Testis (tissue), 3 donors: ENCODE results near the gene GTSE1. TPM values are rescaled to one million over a fixed set of nuclear protein-coding genes. Genes with fewer than 3 reads are reported as not detected.

Experiments used
- DNase-seq: peaks from one replicate; pipeline ENCODE4 v3.0.0-alpha.2; 2019
- H3K27ac ChIP-seq, 2 donors: fragments of 200-600 bp; sonication (generic); one replicate each; pipeline ENCODE4 v1.5.1; 2019
- H3K27me3 ChIP-seq: fragments of 200-600 bp; sonication (generic); one replicate; pipeline ENCODE4 v1.5.1; 2019
- H3K36me3 ChIP-seq: fragments of 200-600 bp; sonication (generic); one replicate; pipeline ENCODE4 v1.5.1; 2017; ENCODE audit warnings: low read depth; ENCODE audit errors: missing control alignments
- H3K4me1 ChIP-seq: fragments of 200-600 bp; sonication (generic); one replicate; pipeline ENCODE4 v1.5.1; 2019
- H3K4me3 ChIP-seq, 2 donors: fragments of 200-600 bp; sonication (generic); one replicate each; pipeline ENCODE4 v1.5.1; 2017 to 2019
- H3K9me3 ChIP-seq: fragments of 200-600 bp; sonication (generic); one replicate; pipeline ENCODE4 v1.5.1; 2017
- POLR2A ChIP-seq: fragments of 450-650 bp; IDR thresholded peaks from one replicate; pipeline ENCODE4 v1.6.1; 2017; ENCODE audit warnings: antibody characterized with exemption, mild to moderate bottlenecking, moderate library complexity
- WGBS, 2 donors: methylation state at CpG; one replicate each; pipeline ENCODE4 v1.1.5; 2018; 5-methylcytosine and 5-hydroxymethylcytosine counted together
- intact Hi-C: fragments of 100-400 bp; cut with DNase I; formaldehyde crosslinking; loops from one replicate; pipeline ENCODE4 v1.15.1; 2023; ENCODE audit warnings: low total_unique reads
- polyA plus RNA-seq: library from polyadenylated mRNA; stranded (reverse); fragments of 350-450 nt; fragmentation: Illumina TruSeq; extraction: RNeasy Lipid Tissue Mini Kit (QIAGEN cat#74804); gene quantifications from one replicate; pipeline ENCODE4 v1.2.3, GENCODE V29; 2014; ENCODE audit warnings: low read depth, low replicate concordance; ENCODE audit not compliant: insufficient read depth
- total RNA-seq, 2 donors: library from RNA; depleted of rRNA; stranded (reverse); fragments of >200 nt; gene quantifications; one replicate each; pipeline ENCODE4 v1.2.3, GENCODE V29; 2016
- TF ChIP-seq, protein P1 (sequence below), 3 experiments: fragments of 450-650 bp in 2 of 3; fragments of 200-600 bp in 1 of 3; sonication (generic) in 1 of 3; IDR thresholded peaks; one replicate each; pipeline ENCODE4 v1.5.1; 2016 to 2019; ENCODE audit warnings: antibody characterized with exemption in 3 of 3, mild to moderate bottlenecking in 2 of 3, moderate library complexity in 1 of 3

The GTSE1 gene
- total and polyA plus RNA-seq, 3 donors from 2014 or later: 9.0 to 22.9 (median 10.0) TPM

- DNase-seq: no peak
- Histone ChIP-seq H3K27ac (no peak overlapping the region), H3K4me1 (peaks cover 4% of the 10 kb centered on the region), H3K9me3 (no peaks in the 10 kb centered on the region), H3K36me3 (no peaks in the 10 kb centered on the region), H3K4me3 (no peak overlapping the region), H3K27me3 (no peaks in the 10 kb centered on the region)
- WGBS, 2 donors: 96 to 99% methylated on average over 15 to 19 of the region's 19 CpGs
- intact Hi-C loops: no loop called here
- TF ChIP-seq, protein P1, sequence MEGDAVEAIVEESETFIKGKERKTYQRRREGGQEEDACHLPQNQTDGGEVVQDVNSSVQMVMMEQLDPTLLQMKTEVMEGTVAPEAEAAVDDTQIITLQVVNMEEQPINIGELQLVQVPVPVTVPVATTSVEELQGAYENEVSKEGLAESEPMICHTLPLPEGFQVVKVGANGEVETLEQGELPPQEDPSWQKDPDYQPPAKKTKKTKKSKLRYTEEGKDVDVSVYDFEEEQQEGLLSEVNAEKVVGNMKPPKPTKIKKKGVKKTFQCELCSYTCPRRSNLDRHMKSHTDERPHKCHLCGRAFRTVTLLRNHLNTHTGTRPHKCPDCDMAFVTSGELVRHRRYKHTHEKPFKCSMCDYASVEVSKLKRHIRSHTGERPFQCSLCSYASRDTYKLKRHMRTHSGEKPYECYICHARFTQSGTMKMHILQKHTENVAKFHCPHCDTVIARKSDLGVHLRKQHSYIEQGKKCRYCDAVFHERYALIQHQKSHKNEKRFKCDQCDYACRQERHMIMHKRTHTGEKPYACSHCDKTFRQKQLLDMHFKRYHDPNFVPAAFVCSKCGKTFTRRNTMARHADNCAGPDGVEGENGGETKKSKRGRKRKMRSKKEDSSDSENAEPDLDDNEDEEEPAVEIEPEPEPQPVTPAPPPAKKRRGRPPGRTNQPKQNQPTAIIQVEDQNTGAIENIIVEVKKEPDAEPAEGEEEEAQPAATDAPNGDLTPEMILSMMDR (IDR thresholded peaks at IDR 0.05): no peak
- no peak for TF ChIP-seq POLR2A
These were observed 26.5 kb downstream of the GTSE1 start for GRCh38 chr22:46323162-46323561.

- 92 to 96% methylated on average over 21 to 23 of the region's 23 CpGs for WGBS, 2 donors
These were observed 29.5 kb downstream of the GTSE1 start for GRCh38 chr22:46326066-46326680.

GRCh38 chr22:46327691-46328465 is 31.2 kb downstream of the GTSE1 start:
- H3K9me3 ChIP-seq: no peaks in the 10 kb centered on the region
- H3K36me3 ChIP-seq: no peaks in the 10 kb centered on the region
- no peak overlapping the region for H3K4me3 ChIP-seq
- H3K27ac ChIP-seq: no peak overlapping the region
- no peak for DNase-seq
- no peak for TF ChIP-seq POLR2A
- intact Hi-C loops: no loop called here
- no peaks in the 10 kb centered on the region for H3K27me3 ChIP-seq
- 93 to 95% methylated on average over 10 to 13 of the region's 13 CpGs for WGBS, 2 donors
- H3K4me1 ChIP-seq: no peaks in the 10 kb centered on the region

More at GRCh38 chr22:46326066-46326680, 29.5 kb downstream of the GTSE1 start:
- Histone ChIP-seq H3K4me1 (no peaks in the 10 kb centered on the region), H3K36me3 (no peaks in the 10 kb centered on the region), H3K27me3 (no peaks in the 10 kb centered on the region), H3K9me3 (no peaks in the 10 kb centered on the region), H3K4me3 (no peak overlapping the region), H3K27ac (no peak overlapping the region)
- no peak for TF ChIP-seq POLR2A
- TF ChIP-seq, protein P1 (IDR thresholded peaks at IDR 0.05): no peak
- DNase-seq: no peak
- intact Hi-C loops: no loop called here

DNA sequence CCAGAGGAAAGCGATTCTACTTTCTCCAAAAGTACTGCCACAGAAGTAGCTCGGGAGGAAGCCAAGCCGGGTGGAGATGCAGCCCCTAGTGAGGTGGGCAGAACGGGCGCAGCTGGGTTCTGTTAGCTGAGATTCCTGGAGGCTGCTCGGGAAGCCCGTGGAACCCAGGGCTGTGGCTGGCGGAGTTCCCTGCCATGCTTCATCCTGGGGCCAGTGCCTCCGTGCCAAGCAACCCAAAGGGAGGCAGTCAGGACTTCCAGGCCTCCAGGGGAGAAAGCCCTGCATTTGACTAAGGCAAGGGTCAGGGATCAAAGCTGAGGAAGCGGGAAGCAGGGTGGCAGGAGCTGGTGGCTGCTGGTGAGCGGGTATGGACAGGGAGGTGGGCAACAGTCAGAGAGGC is 32.1 kb downstream of the GTSE1 start:
- Histone ChIP-seq H3K9me3 (no peaks in the 10 kb centered on the region), H3K36me3 (no peaks in the 10 kb centered on the region), H3K4me1 (no peaks in the 10 kb centered on the region), H3K4me3 (no peak overlapping the region), H3K27me3 (no peaks in the 10 kb centered on the region), H3K27ac (no peak overlapping the region)
- intact Hi-C loops: no loop called here
- TF ChIP-seq, protein P1 (IDR thresholded peaks at IDR 0.05): no peak
- no peak for TF ChIP-seq POLR2A
- WGBS, 2 donors: 92 to 95% methylated on average over 11 of the region's 11 CpGs
- DNase-seq: no peak

DNA sequence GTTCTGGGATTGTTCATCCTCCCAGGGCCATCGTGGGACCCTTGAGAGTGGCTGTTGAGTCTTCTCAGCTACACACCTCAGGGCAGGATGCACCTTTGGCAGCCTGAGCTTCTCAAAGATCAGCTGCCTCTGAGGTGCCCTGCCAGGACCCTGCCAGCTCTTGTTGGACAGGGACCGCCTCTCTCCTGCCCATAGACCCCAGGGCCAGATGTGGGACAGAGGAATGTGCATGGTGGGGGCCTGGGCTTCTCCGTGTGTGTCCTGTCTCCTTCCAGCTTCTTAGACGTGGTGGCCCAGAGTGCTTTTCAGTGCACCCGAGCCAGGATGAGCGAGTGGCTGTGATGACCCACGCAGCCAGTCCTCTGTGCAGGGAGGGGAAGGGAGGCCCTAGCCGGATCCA is 32.9 kb downstream of the GTSE1 start:
- 90 to 96% methylated on average over 6 to 8 of the region's 8 CpGs for WGBS, 2 donors
- H3K36me3 ChIP-seq: no peaks in the 10 kb centered on the region
- no peak for DNase-seq
- no peaks in the 10 kb centered on the region for H3K27me3 ChIP-seq
- intact Hi-C loops: no loop called here
- H3K4me3 ChIP-seq: no peak overlapping the region
- no peaks in the 10 kb centered on the region for H3K9me3 ChIP-seq
- peaks cover under 1% of the 10 kb centered on the region for H3K4me1 ChIP-seq
- H3K27ac ChIP-seq: no peak overlapping the region
- TF ChIP-seq, protein P1 (IDR thresholded peaks at IDR 0.05): no peak
- no peak for TF ChIP-seq POLR2A
